MM.1S (cell line): ENCODE results near the gene SMAD7.

Source experiments
- DNase-seq: peaks from one replicate; pipeline ENCODE4 v3.0.0-alpha.2; 2015
- H2AFZ ChIP-seq: fragments of 300-600 bp; sonication (generic); 2 replicates; pipeline ENCODE4 v1.6.0; 2016; ENCODE audit warnings: antibody characterized with exemption, low read length
- H3F3A ChIP-seq: fragments of 300-600 bp; sonication (generic); 2 replicates; pipeline ENCODE4 v1.6.1; 2016; ENCODE audit warnings: mild to moderate bottlenecking, antibody characterized with exemption, low read length, moderate library complexity, mixed read lengths; ENCODE audit not compliant: insufficient read depth
- H3K27ac ChIP-seq: fragments of 300-600 bp; sonication (generic); 2 replicates; pipeline ENCODE4 v1.5.1; 2016; ENCODE audit warnings: mild to moderate bottlenecking, low read length
- H3K27me3 ChIP-seq: fragments of 300-600 bp; sonication (generic); replicated peaks from 2 replicates; pipeline ENCODE4 v1.6.0; 2016; ENCODE audit warnings: low read length; ENCODE audit not compliant: insufficient read depth
- H3K36me3 ChIP-seq: fragments of 300-600 bp; sonication (generic); replicated peaks from 2 replicates; pipeline ENCODE4 v1.6.1; 2016; ENCODE audit warnings: mild to moderate bottlenecking, low read length, mixed read lengths; ENCODE audit not compliant: insufficient read depth
- H3K4me1 ChIP-seq: fragments of 300-600 bp; sonication (generic); 2 replicates; pipeline ENCODE4 v1.6.1; 2016; ENCODE audit warnings: low read length, mixed read lengths
- H3K4me2 ChIP-seq: fragments of 300-600 bp; sonication (generic); 2 replicates; pipeline ENCODE4 v1.6.0; 2016; ENCODE audit warnings: low read depth, low read length
- H3K4me3 ChIP-seq: fragments of 300-600 bp; sonication (generic); 2 replicates; pipeline ENCODE4 v1.5.1; 2016; ENCODE audit warnings: low read length, mixed read lengths
- H3K79me2 ChIP-seq: fragments of 300-600 bp; sonication (generic); 2 replicates; pipeline ENCODE4 v1.6.1; 2016; ENCODE audit warnings: mixed run types, low read length, mixed read lengths
- H3K9ac ChIP-seq: fragments of 300-600 bp; sonication (generic); 2 replicates; pipeline ENCODE4 v1.6.1; 2016; ENCODE audit warnings: low read length, mixed read lengths
- H3K9me2 ChIP-seq: fragments of 300-600 bp; sonication (generic); replicated peaks from 2 replicates; pipeline ENCODE4 v1.6.1; 2016; ENCODE audit warnings: mild to moderate bottlenecking, low read length, mixed read lengths; ENCODE audit not compliant: insufficient read depth
- H3K9me3 ChIP-seq: fragments of 300-600 bp; sonication (generic); replicated peaks from 2 replicates; pipeline ENCODE4 v1.6.1; 2016; ENCODE audit warnings: mild to moderate bottlenecking, low read length, mixed read lengths; ENCODE audit not compliant: insufficient read depth
- H4K20me1 ChIP-seq: fragments of 300-600 bp; sonication (generic); 2 replicates; pipeline ENCODE4 v1.6.1; 2016; ENCODE audit warnings: mild to moderate bottlenecking, low read length, moderate library complexity, mixed read lengths; ENCODE audit not compliant: insufficient read depth
- CTCF ChIP-seq: fragments of 300-600 bp; sonication (generic); IDR thresholded peaks from 2 replicates; pipeline ENCODE4 v1.5.1; 2016; ENCODE audit warnings: antibody characterized with exemption, low read length, mixed read lengths
- EZH2 ChIP-seq: fragments of 300-600 bp; sonication (generic); optimal IDR thresholded peaks from 2 replicates; pipeline ENCODE3; 2017; ENCODE audit warnings: low read depth, mild to moderate bottlenecking, antibody characterized with exemption, low read length, mixed read lengths
- EZH2phosphoT487 ChIP-seq: fragments of 300-600 bp; sonication (generic); IDR thresholded peaks from 2 replicates; pipeline ENCODE4 v1.6.1; 2018; ENCODE audit warnings: antibody characterized with exemption, low read length

The SMAD7 gene

GRCh38 chr18:48997681-48997984, 46.9 kb upstream of the SMAD7 start:
- no peak overlapping the region for H2AFZ ChIP-seq

GRCh38 chr18:48996901-48997463, 46.2 kb upstream of the SMAD7 start:
- Histone ChIP-seq H3K36me3 (no peaks in the 10 kb centered on the region), H3K79me2 (no peaks in the 10 kb centered on the region), H3K9ac (no peak overlapping the region), H4K20me1 (no peaks in the 10 kb centered on the region), H3F3A (no peaks in the 10 kb centered on the region), H3K27ac (no peak overlapping the region), H3K4me2 (no peak overlapping the region), H3K27me3 (no peaks in the 10 kb centered on the region), H3K4me3 (no peak overlapping the region), H3K9me2 (no peaks in the 10 kb centered on the region), H3K9me3 (no peaks in the 10 kb centered on the region), H2AFZ (no peak overlapping the region), H3K4me1 (0 out of 2 replicates have a peak, but pooled peaks cover 3% of the 10 kb centered on the region)
- no peak for DNase-seq
- TF ChIP-seq EZH2 (no peak), EZH2phosphoT487 (no peak), CTCF (no peak)

More at GRCh38 chr18:48997681-48997984, 46.9 kb upstream of the SMAD7 start:
- no peak overlapping the region for H3K4me2 ChIP-seq
- DNase-seq: no peak
- no peak for TF ChIP-seq EZH2phosphoT487
- TF ChIP-seq EZH2: no peak
- no peak for TF ChIP-seq CTCF
- no peak overlapping the region for H3K27ac ChIP-seq
- H3K79me2 ChIP-seq: no peaks in the 10 kb centered on the region
- H3K27me3 ChIP-seq: no peaks in the 10 kb centered on the region
- no peak overlapping the region for H3K9ac ChIP-seq
- H3F3A ChIP-seq: no peaks in the 10 kb centered on the region
- H3K4me1 ChIP-seq: 0 out of 2 replicates have a peak, but pooled peaks cover 3% of the 10 kb centered on the region
- no peak overlapping the region for H3K4me3 ChIP-seq
- no peaks in the 10 kb centered on the region for H4K20me1 ChIP-seq
- no peaks in the 10 kb centered on the region for H3K9me2 ChIP-seq
- H3K9me3 ChIP-seq: no peaks in the 10 kb centered on the region
- H3K36me3 ChIP-seq: no peaks in the 10 kb centered on the region

- TF ChIP-seq CTCF (no peak), EZH2phosphoT487 (no peak), EZH2 (no peak)
- Histone ChIP-seq H3K36me3 (no peaks in the 10 kb centered on the region), H3K4me1 (0 out of 2 replicates have a peak, but pooled peaks cover 3% of the 10 kb centered on the region), H3K9ac (no peak overlapping the region), H3K79me2 (no peaks in the 10 kb centered on the region), H3K9me3 (no peaks in the 10 kb centered on the region), H2AFZ (no peak overlapping the region), H3K4me2 (no peak overlapping the region), H3K27me3 (no peaks in the 10 kb centered on the region), H3K9me2 (no peaks in the 10 kb centered on the region), H4K20me1 (no peaks in the 10 kb centered on the region), H3K4me3 (no peak overlapping the region), H3K27ac (no peak overlapping the region), H3F3A (no peaks in the 10 kb centered on the region)
- no peak for DNase-seq
Measured at GRCh38 chr18:48996041-48996440, 45.3 kb upstream of the SMAD7 start.
